HEK293 (cell line): Measurements from ENCODE around the gene TXN2.

ENCODE experiments used
- CTCF ChIA-PET: fragments of 350-600 bp; formaldehyde crosslinking; extraction: SDS; loops from one replicate; lab custom pipeline; 2021; ENCODE audit warnings: antibody characterized with exemption; lab: Yijun Ruan, JAX
- POLR2A ChIA-PET: fragments of 300-600 bp; formaldehyde crosslinking; extraction: SDS; loops from one replicate; lab custom pipeline; 2020; ENCODE audit warnings: antibody characterized with exemption, inconsistent platforms; lab: Yijun Ruan, JAX
- H3K27ac ChIP-seq: fragments of 200-500 bp; sonication (Bioruptor generic); 2 replicates; pipeline ENCODE4 v1.5.1; 2014; ENCODE audit warnings: low read depth, low read length, control low read depth, inconsistent platforms; ENCODE audit errors: extremely low read depth
- H3K36me3 ChIP-seq, 2 experiments: fragments of 200-500 bp in 1 of 2; sonication (Bioruptor generic) in 1 of 2; 1 replicate in 1 of 2; 2 replicates in 1 of 2; pipeline ENCODE4 v1.5.1; 2014 to 2017; ENCODE audit warnings: inconsistent platforms in 2 of 2, low read length in 2 of 2; ENCODE audit not compliant: control insufficient read depth in 2 of 2, insufficient read depth in 1 of 2
- H3K4me1 ChIP-seq: fragments of 200-500 bp; sonication (Bioruptor generic); 2 replicates; pipeline ENCODE4 v1.5.1; 2014; ENCODE audit warnings: mild to moderate bottlenecking, low read length, inconsistent platforms; ENCODE audit not compliant: control insufficient read depth, insufficient read depth
- H3K4me3 ChIP-seq: 2 replicates; pipeline ENCODE4 v1.5.1; 2011; ENCODE audit warnings: low read depth, mild to moderate bottlenecking, control low read depth, low read length, moderate library complexity
- H3K9me3 ChIP-seq: fragments of 200-500 bp; sonication (Bioruptor generic); 2 replicates; pipeline ENCODE4 v1.5.1; 2014; ENCODE audit warnings: low read depth, low read length, inconsistent platforms; ENCODE audit not compliant: control insufficient read depth, insufficient read depth
- FEZF1 ChIP-seq: fragments of 450-650 bp; formaldehyde crosslinking; IDR thresholded peaks from 2 replicates; pipeline ENCODE4 v1.5.1; 2016; ENCODE audit warnings: missing biosample characterization, missing genetic modification characterization
- HOXC10 ChIP-seq: sonication (generic); formaldehyde crosslinking; IDR thresholded peaks from 2 replicates; pipeline ENCODE4 v1.8.1; 2023; ENCODE audit warnings: mild to moderate bottlenecking, missing genetic modification reagents
- KLF7 ChIP-seq: fragments of 450-650 bp; formaldehyde crosslinking; IDR thresholded peaks from 2 replicates; pipeline ENCODE4 v1.5.1; 2016; ENCODE audit warnings: missing biosample characterization, missing genetic modification characterization, borderline replicate concordance
- KLF8 ChIP-seq: fragments of 450-650 bp; formaldehyde crosslinking; IDR thresholded peaks from 2 replicates; pipeline ENCODE4 v1.5.1; 2016; ENCODE audit warnings: missing biosample characterization, missing genetic modification characterization
- OSR2 ChIP-seq: fragments of 450-650 bp; formaldehyde crosslinking; IDR thresholded peaks from 2 replicates; pipeline ENCODE4 v1.5.1; 2016; ENCODE audit warnings: missing biosample characterization, missing genetic modification characterization
- OVOL3 ChIP-seq: fragments of 450-650 bp; formaldehyde crosslinking; IDR thresholded peaks from 2 replicates; pipeline ENCODE4 v1.5.1; 2016; ENCODE audit warnings: missing biosample characterization, missing genetic modification characterization
- PRDM1 ChIP-seq: fragments of 450-650 bp; formaldehyde crosslinking; IDR thresholded peaks from 2 replicates; pipeline ENCODE4; 2016; ENCODE audit warnings: missing biosample characterization, missing genetic modification characterization
- TCF7L2 ChIP-seq: IDR thresholded peaks from 2 replicates; pipeline ENCODE4 v1.6.1; 2011; ENCODE audit warnings: low read depth, mild to moderate bottlenecking, inconsistent platforms, low read length, moderate library complexity, borderline replicate concordance
- ZBTB17 ChIP-seq: fragments of 450-650 bp; formaldehyde crosslinking; IDR thresholded peaks from 2 replicates; pipeline ENCODE4 v1.5.1; 2016; ENCODE audit warnings: missing biosample characterization, missing genetic modification characterization
- ZBTB21 ChIP-seq: fragments of 450-650 bp; formaldehyde crosslinking; IDR thresholded peaks from 2 replicates; pipeline ENCODE4 v1.5.1; 2017; ENCODE audit warnings: missing biosample characterization, missing genetic modification characterization
- ZBTB48 ChIP-seq: fragments of 450-650 bp; formaldehyde crosslinking; IDR thresholded peaks from 2 replicates; pipeline ENCODE4 v1.5.1; 2016; ENCODE audit warnings: missing biosample characterization, missing genetic modification characterization
- ZIC2 ChIP-seq: fragments of 450-650 bp; formaldehyde crosslinking; IDR thresholded peaks from 2 replicates; pipeline ENCODE4 v1.5.1; 2016; ENCODE audit warnings: missing biosample characterization, missing genetic modification characterization
- ZNF10 ChIP-seq: fragments of 450-650 bp; formaldehyde crosslinking; IDR thresholded peaks from 2 replicates; pipeline ENCODE4 v1.5.1; 2017; ENCODE audit warnings: missing biosample characterization, missing genetic modification characterization
- ZNF121 ChIP-seq: fragments of 450-650 bp; formaldehyde crosslinking; IDR thresholded peaks from 2 replicates; pipeline ENCODE4 v1.5.1; 2016; ENCODE audit warnings: missing biosample characterization, missing genetic modification characterization
- ZNF274 ChIP-seq, 2 experiments: fragments of 200-500 bp in 1 of 2; fragments of 450-650 bp in 1 of 2; sonication (Bioruptor generic) in 1 of 2; formaldehyde crosslinking in 1 of 2; IDR thresholded peaks; 2 replicates each; pipeline versions ENCODE4 v1.5.1 to v1.6.1; 2014 to 2016; ENCODE audit warnings: borderline replicate concordance in 1 of 2, inconsistent platforms in 1 of 2, low read length in 1 of 2, missing biosample characterization in 1 of 2, missing genetic modification characterization in 1 of 2
- ZNF302 ChIP-seq: fragments of 450-650 bp; formaldehyde crosslinking; IDR thresholded peaks from 2 replicates; pipeline ENCODE4 v1.5.1; 2016; ENCODE audit warnings: missing biosample characterization, missing genetic modification characterization, low read depth
- ZNF324 ChIP-seq: fragments of 450-650 bp; formaldehyde crosslinking; IDR thresholded peaks from 2 replicates; pipeline ENCODE4 v1.5.1; 2016; ENCODE audit warnings: missing biosample characterization, missing genetic modification characterization
- ZNF335 ChIP-seq: fragments of 450-650 bp; formaldehyde crosslinking; conservative IDR thresholded peaks from 2 replicates; pipeline ENCODE4 v1.5.1; 2016; ENCODE audit warnings: missing biosample characterization, missing genetic modification characterization
- ZNF366 ChIP-seq: fragments of 450-650 bp; formaldehyde crosslinking; conservative IDR thresholded peaks from 2 replicates; pipeline ENCODE4 v1.5.1; 2016; ENCODE audit warnings: missing biosample characterization, missing genetic modification characterization
- ZNF416 ChIP-seq: fragments of 450-650 bp; formaldehyde crosslinking; IDR thresholded peaks from 2 replicates; pipeline ENCODE4 v1.5.1; 2016; ENCODE audit warnings: missing biosample characterization, missing genetic modification characterization
- ZNF514 ChIP-seq: fragments of 450-650 bp; formaldehyde crosslinking; IDR thresholded peaks from 2 replicates; pipeline ENCODE4 v1.5.1; 2016; ENCODE audit warnings: missing biosample characterization, missing genetic modification characterization
- ZNF600 ChIP-seq: fragments of 450-650 bp; formaldehyde crosslinking; IDR thresholded peaks from 2 replicates; pipeline ENCODE4 v1.5.1; 2016; ENCODE audit warnings: missing biosample characterization, missing genetic modification characterization
- ZNF747 ChIP-seq: fragments of 450-650 bp; formaldehyde crosslinking; IDR thresholded peaks from 2 replicates; pipeline ENCODE4 v1.5.1; 2016; ENCODE audit warnings: missing biosample characterization, missing genetic modification characterization
- ZXDB ChIP-seq: fragments of 450-650 bp; formaldehyde crosslinking; IDR thresholded peaks from 2 replicates; pipeline ENCODE4 v1.5.1; 2016; ENCODE audit warnings: missing biosample characterization, missing genetic modification characterization
- TF ChIP-seq, protein P1 (sequence below): fragments of 450-650 bp; formaldehyde crosslinking; IDR thresholded peaks from 2 replicates; pipeline ENCODE4 v1.5.1; 2016; ENCODE audit warnings: missing biosample characterization, missing genetic modification characterization
- TF ChIP-seq, protein P2 (sequence below): fragments of 450-650 bp; formaldehyde crosslinking; IDR thresholded peaks from 2 replicates; pipeline ENCODE4 v1.5.1; 2017; ENCODE audit warnings: missing biosample characterization, missing genetic modification characterization

The TXN2 gene

GRCh38 chr22:36422287-36423014 lies 59.0 kb downstream of the TXN2 start:
- Histone ChIP-seq H3K36me3 (no peaks in the 10 kb centered on the region), H3K4me3 (no peak overlapping the region), H3K9me3 (no peaks in the 10 kb centered on the region), H3K4me1 (0 out of 2 replicates have a peak, but pooled peaks cover 6% of the 10 kb centered on the region), H3K27ac (no peak overlapping the region)
- no peak for TF ChIP-seq ZNF302 (tag by site-specific recombination)
- TF ChIP-seq ZNF324 = no peak
- no peak for TF ChIP-seq ZXDB (tag by site-specific recombination)
- TF ChIP-seq ZNF514 = no peak
- no peak for TF ChIP-seq ZNF274 (IDR thresholded peaks at IDR 0.05; ENCODE audit: low read length)
- no peak for TF ChIP-seq ZNF274 (tag by site-specific recombination; IDR thresholded peaks at IDR 0.05; ENCODE audit: borderline replicate concordance)
- ChIA-PET POLR2A (interaction anchor here (1.7 to 2.0 kb wide), 2 partner anchors 12 to 34 kb away, joined by 6 to 10 read pairs; partner anchors contain the start of gene MYH9), CTCF (interaction anchor here (0.6 to 1.4 kb wide), 3 partner anchors 10 to 28 kb away, joined by 3 read pairs; no protein-coding TSS in a partner anchor)

- POLR2A ChIA-PET = interaction anchor here (0.6 to 1.4 kb wide), 4 partner anchors 10 to 111 kb away, joined by 3 read pairs; no protein-coding TSS in a partner anchor
- 0 out of 2 replicates have a peak overlapping the region, but pooled peaks have one; percentile 70 for H3K27ac ChIP-seq
- H3K9me3 ChIP-seq = no peaks in the 10 kb centered on the region
- H3K36me3 ChIP-seq = no peaks in the 10 kb centered on the region
- H3K4me1 ChIP-seq = 0 out of 2 replicates have a peak, but pooled peaks cover 2% of the 10 kb centered on the region
- no peak overlapping the region for H3K4me3 ChIP-seq
- TF ChIP-seq OSR2 (tag by site-specific recombination) (peak; percentile 54; the same call in 1 of the 2 replicates), KLF8 (tag by site-specific recombination) (no peak)
- CTCF ChIA-PET = interaction anchor here (0.8 kb wide), 1 partner anchor 50 kb away, joined by 3 read pairs; no protein-coding TSS in a partner anchor
Observed at GRCh38 chr22:36419912-36420882, 61.2 kb downstream of the TXN2 start.

DNA sequence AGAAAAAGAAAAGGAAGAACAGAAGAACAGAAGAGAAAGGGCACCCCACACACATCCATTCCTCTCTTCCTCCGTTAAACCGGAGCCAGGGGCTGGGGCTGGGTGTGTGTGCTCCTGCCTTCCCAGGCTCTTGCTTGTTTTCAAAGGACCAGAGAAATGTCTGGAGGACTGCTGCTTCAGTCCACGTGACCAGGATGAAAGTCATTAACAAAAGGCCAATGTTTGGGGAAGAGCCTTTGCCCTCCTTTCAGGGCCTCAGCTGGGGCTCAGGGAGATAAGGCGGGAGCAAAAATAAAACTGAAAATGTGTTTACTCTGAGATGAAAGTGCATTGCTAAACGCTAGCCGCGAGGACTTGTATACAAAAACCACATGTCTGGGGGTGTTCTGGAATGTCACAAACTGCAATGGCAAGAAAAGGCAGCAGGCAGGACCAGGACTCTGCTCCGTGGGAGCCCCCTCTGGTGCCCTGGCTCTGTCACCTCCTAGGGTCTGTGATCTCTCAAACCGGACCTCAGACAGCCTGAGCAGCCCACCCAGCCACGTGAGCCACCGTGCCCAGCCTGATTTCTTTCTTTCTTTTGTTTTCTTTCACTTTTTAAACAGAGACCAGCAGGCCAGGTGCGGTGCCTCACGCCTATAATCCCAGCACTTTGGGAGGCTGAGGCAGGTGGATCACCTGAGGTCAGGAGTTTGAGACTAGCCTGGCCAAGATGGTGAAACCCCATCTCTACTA lies 62.1 kb downstream of the TXN2 start:
- Histone ChIP-seq H3K27ac (peak overlapping the region; percentile 70), H3K9me3 (no peaks in the 10 kb centered on the region), H3K4me1 (0 out of 2 replicates have a peak, but pooled peaks cover 2% of the 10 kb centered on the region), H3K4me3 (no peak overlapping the region), H3K36me3 (no peaks in the 10 kb centered on the region)
- CTCF ChIA-PET = no interaction called here
- POLR2A ChIA-PET = interaction anchor here (1.1 to 1.4 kb wide), 3 partner anchors 9 to 88 kb away, joined by 3 read pairs; no protein-coding TSS in a partner anchor
- no peak for TF ChIP-seq HOXC10 (CRISPR knock-in tag)
- TF ChIP-seq OVOL3 (tag by site-specific recombination) = no peak
- TF ChIP-seq ZNF747 (tag by site-specific recombination) = no peak
- TF ChIP-seq, protein P1, sequence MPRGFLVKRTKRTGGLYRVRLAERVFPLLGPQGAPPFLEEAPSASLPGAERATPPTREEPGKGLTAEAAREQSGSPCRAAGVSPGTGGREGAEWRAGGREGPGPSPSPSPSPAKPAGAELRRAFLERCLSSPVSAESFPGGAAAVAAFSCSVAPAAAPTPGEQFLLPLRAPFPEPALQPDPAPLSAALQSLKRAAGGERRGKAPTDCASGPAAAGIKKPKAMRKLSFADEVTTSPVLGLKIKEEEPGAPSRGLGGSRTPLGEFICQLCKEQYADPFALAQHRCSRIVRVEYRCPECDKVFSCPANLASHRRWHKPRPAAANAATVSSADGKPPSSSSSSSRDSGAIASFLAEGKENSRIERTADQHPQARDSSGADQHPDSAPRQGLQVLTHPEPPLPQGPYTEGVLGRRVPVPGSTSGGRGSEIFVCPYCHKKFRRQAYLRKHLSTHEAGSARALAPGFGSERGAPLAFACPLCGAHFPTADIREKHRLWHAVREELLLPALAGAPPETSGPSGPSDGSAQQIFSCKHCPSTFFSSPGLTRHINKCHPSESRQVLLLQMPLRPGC = peak; percentile 50
- TF ChIP-seq ZNF335 (tag by site-specific recombination) = peak; percentile 60
- peak; percentile 45 for TF ChIP-seq ZIC2 (tag by site-specific recombination)
- 0 out of 2 replicates have a peak, but pooled peaks have one; percentile 13 for TF ChIP-seq ZNF121 (tag by site-specific recombination)
- peak; percentile 64 for TF ChIP-seq ZNF600
- TF ChIP-seq KLF7 = no peak
- TF ChIP-seq, protein P2, sequence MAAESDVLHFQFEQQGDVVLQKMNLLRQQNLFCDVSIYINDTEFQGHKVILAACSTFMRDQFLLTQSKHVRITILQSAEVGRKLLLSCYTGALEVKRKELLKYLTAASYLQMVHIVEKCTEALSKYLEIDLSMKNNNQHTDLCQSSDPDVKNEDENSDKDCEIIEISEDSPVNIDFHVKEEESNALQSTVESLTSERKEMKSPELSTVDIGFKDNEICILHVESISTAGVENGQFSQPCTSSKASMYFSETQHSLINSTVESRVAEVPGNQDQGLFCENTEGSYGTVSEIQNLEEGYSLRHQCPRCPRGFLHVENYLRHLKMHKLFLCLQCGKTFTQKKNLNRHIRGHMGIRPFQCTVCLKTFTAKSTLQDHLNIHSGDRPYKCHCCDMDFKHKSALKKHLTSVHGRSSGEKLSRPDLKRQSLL (tag by site-specific recombination) = no peak
- TF ChIP-seq ZBTB48 (tag by site-specific recombination) = peak; percentile 38
- no peak for TF ChIP-seq ZBTB21 (tag by site-specific recombination)
- peak; percentile 58; the same call in 1 of the 2 replicates for TF ChIP-seq PRDM1
- 0 out of 2 replicates have a peak, but pooled peaks have one; percentile 37 for TF ChIP-seq ZNF366 (tag by site-specific recombination)
- 0 out of 2 replicates have a peak, but pooled peaks have one; percentile 33 for TF ChIP-seq TCF7L2
- peak; percentile 70 for TF ChIP-seq FEZF1 (tag by site-specific recombination)
- 0 out of 2 replicates have a peak, but pooled peaks have one; percentile 30 for TF ChIP-seq ZBTB17 (tag by site-specific recombination)
- TF ChIP-seq ZNF416 = no peak
- no peak for TF ChIP-seq ZNF10 (tag by site-specific recombination)
